Mesendoderm (in vitro differentiated cells): Measurements from ENCODE around the gene NAXE.
"Not testable (repeated sequence)": the region's sequence is repeated elsewhere in the genome, so short reads cannot be mapped to it uniquely, and the experiment has no call there.

ENCODE experiments used
- DNase-seq: peaks from one replicate; pipeline ENCODE4 v3.0.0; 2013
- H2AK5ac ChIP-seq: 2 replicates; pipeline ENCODE4 v1.6.1; 2013; ENCODE audit warnings: low read length, inconsistent platforms
- H2BK120ac ChIP-seq: 2 replicates; pipeline ENCODE4 v1.6.1; 2013; ENCODE audit warnings: low read depth, mild to moderate bottlenecking, low read length, moderate library complexity, mixed read lengths
- H2BK15ac ChIP-seq: replicated peaks from 2 replicates; pipeline ENCODE4 v1.6.1; 2013; ENCODE audit warnings: low read depth, mild to moderate bottlenecking, moderate library complexity
- H2BK5ac ChIP-seq: 2 replicates; pipeline ENCODE4 v1.6.1; 2013; ENCODE audit warnings: low read length, inconsistent platforms
- H3K18ac ChIP-seq: 2 replicates; pipeline ENCODE4 v1.6.1; 2013; ENCODE audit warnings: mild to moderate bottlenecking, low read length, mixed read lengths
- H3K23ac ChIP-seq: one replicate; pipeline ENCODE4 v1.6.1; 2013; ENCODE audit warnings: low read length
- H3K27ac ChIP-seq: 2 replicates; pipeline ENCODE4 v1.5.1; 2013; ENCODE audit warnings: low read depth, mild to moderate bottlenecking, inconsistent platforms, low read length, moderate library complexity
- H3K27me3 ChIP-seq: 2 replicates; pipeline ENCODE4 v1.6.1; 2013; ENCODE audit warnings: low read length, control low read depth, mild to moderate bottlenecking, inconsistent platforms; ENCODE audit not compliant: insufficient read depth, poor library complexity
- H3K36me3 ChIP-seq: 2 replicates; pipeline ENCODE4 v1.6.1; 2013; ENCODE audit warnings: low read length, inconsistent platforms; ENCODE audit not compliant: control insufficient read depth, insufficient read depth
- H3K4ac ChIP-seq: one replicate; pipeline ENCODE4 v1.6.1; 2013; ENCODE audit warnings: low read depth, mild to moderate bottlenecking, low read length, moderate library complexity
- H3K4me1 ChIP-seq: 2 replicates; pipeline ENCODE4 v1.6.1; 2013; ENCODE audit warnings: low read depth, low read length, inconsistent platforms; ENCODE audit not compliant: control insufficient read depth
- H3K4me2 ChIP-seq: 2 replicates; pipeline ENCODE4 v1.6.1; 2013; ENCODE audit warnings: low read length
- H3K4me3 ChIP-seq: 2 replicates; pipeline ENCODE4 v1.5.1; 2013; ENCODE audit warnings: mild to moderate bottlenecking, low read length
- H3K56ac ChIP-seq: one replicate; pipeline ENCODE4 v1.6.1; 2013; ENCODE audit warnings: low read length
- H3K79me1 ChIP-seq: 2 replicates; pipeline ENCODE4 v1.6.1; 2013; ENCODE audit warnings: low read length, inconsistent platforms
- H3K79me2 ChIP-seq: 2 replicates; pipeline ENCODE4 v1.6.1; 2013; ENCODE audit warnings: mild to moderate bottlenecking, low read length; ENCODE audit not compliant: control insufficient read depth, insufficient read depth
- H3K9ac ChIP-seq: 2 replicates; pipeline ENCODE4 v1.6.1; 2013; ENCODE audit warnings: low read length, inconsistent platforms
- H4K5ac ChIP-seq: one replicate; pipeline ENCODE4 v1.6.1; 2013; ENCODE audit warnings: low read length
- H4K8ac ChIP-seq: one replicate; pipeline ENCODE4 v1.6.1; 2013; ENCODE audit warnings: low read depth, mild to moderate bottlenecking, control low read depth, low read length, moderate library complexity
- WGBS: extraction: QIAGEN DNeasy Blood & Tissue Kit; methylation state at CpG from one replicate; pipeline ENCODE4 v1.1.7; 2013; ENCODE audit warnings: low lambda C conversion rate, missing lambda C conversion rate; ENCODE audit not compliant: insufficient coverage; ENCODE audit errors: extremely low coverage; 5-methylcytosine and 5-hydroxymethylcytosine counted together

Gene NAXE

GRCh38 chr1:156600733-156601121 lies 9.2 kb downstream of the NAXE start:
- H2BK15ac ChIP-seq: no peak overlapping the region
- H4K8ac ChIP-seq: no peak overlapping the region
- no peak overlapping the region for H3K27ac ChIP-seq
- H3K36me3 ChIP-seq: peaks cover 5% of the 10 kb centered on the region
- peak overlapping the region; percentile 85 for H3K4me3 ChIP-seq
- peak overlapping the region; percentile 89 for H3K4me2 ChIP-seq
- peaks cover 13% of the 10 kb centered on the region for H3K79me2 ChIP-seq
- H3K9ac ChIP-seq: peak overlapping the region; percentile 85
- H3K4ac ChIP-seq: peak overlapping the region; percentile 84
- no peak overlapping the region for H2BK5ac ChIP-seq
- peaks cover 14% of the 10 kb centered on the region for H3K79me1 ChIP-seq
- H3K23ac ChIP-seq: no peak overlapping the region
- peak overlapping the region; percentile 93 for H3K56ac ChIP-seq
- no peak overlapping the region for H2AK5ac ChIP-seq
- H4K5ac ChIP-seq: no peak overlapping the region
- no peaks in the 10 kb centered on the region for H3K4me1 ChIP-seq
- DNase-seq: no peak
- WGBS: no CpG with 5 or more reads among the region's 13 CpGs
- no peaks in the 10 kb centered on the region for H3K27me3 ChIP-seq
- peak overlapping the region; percentile 55 for H3K18ac ChIP-seq
- H2BK120ac ChIP-seq: no peak overlapping the region

- no peak within 1 kb of the TSS for H4K8ac ChIP-seq
- peak within 1 kb of the TSS; percentile 85 for H3K4me3 ChIP-seq
- H3K27ac ChIP-seq: peak within 1 kb of the TSS; percentile 2
- peaks cover 13% of the 10 kb centered on the region for H3K79me2 ChIP-seq
- peaks cover 14% of the 10 kb centered on the region for H3K79me1 ChIP-seq
- peak within 1 kb of the TSS; percentile 85 for H3K9ac ChIP-seq
- H3K4me1 ChIP-seq: no peaks in the 10 kb centered on the region
- no CpG with 5 or more reads among the region's 35 CpGs for WGBS
- H4K5ac ChIP-seq: peak within 1 kb of the TSS; percentile 40
- H2BK120ac ChIP-seq: no peak within 1 kb of the TSS
- peak within 1 kb of the TSS; percentile 93 for H3K56ac ChIP-seq
- peak within 1 kb of the TSS; percentile 84 for H3K4ac ChIP-seq
- peak; percentile 97 for DNase-seq
- no peak within 1 kb of the TSS for H2AK5ac ChIP-seq
- no peak within 1 kb of the TSS for H3K23ac ChIP-seq
- no peak within 1 kb of the TSS for H2BK5ac ChIP-seq
- peak within 1 kb of the TSS; percentile 89 for H3K4me2 ChIP-seq
- H2BK15ac ChIP-seq: no peak within 1 kb of the TSS
- no peaks in the 10 kb centered on the region for H3K36me3 ChIP-seq
- H3K27me3 ChIP-seq: no peaks in the 10 kb centered on the region
- H3K18ac ChIP-seq: peak within 1 kb of the TSS; percentile 55
These were observed 9.7 kb downstream of the NAXE start, which contains the start of gene GPATCH4 for GRCh38 chr1:156601122-156601830. Gene GPATCH4 (minus strand): TSS chr1:156601479.

GRCh38 chr1:156601892-156602291 lies 10.3 kb downstream of the NAXE start:
- H3K4me2 ChIP-seq: peak overlapping the region; percentile 49
- peaks cover 14% of the 10 kb centered on the region for H3K79me1 ChIP-seq
- H3K79me2 ChIP-seq: peaks cover 13% of the 10 kb centered on the region
- no peak overlapping the region for H3K27ac ChIP-seq
- H3K4ac ChIP-seq: no peak overlapping the region
- H2BK120ac ChIP-seq: no peak overlapping the region
- H3K9ac ChIP-seq: peak overlapping the region; percentile 72
- H3K23ac ChIP-seq: no peak overlapping the region
- no peaks in the 10 kb centered on the region for H3K4me1 ChIP-seq
- no peaks in the 10 kb centered on the region for H3K27me3 ChIP-seq
- no peak overlapping the region for H3K4me3 ChIP-seq
- peak overlapping the region; percentile 86 for H3K56ac ChIP-seq
- H3K18ac ChIP-seq: no peak overlapping the region
- H2BK5ac ChIP-seq: no peak overlapping the region
- no peak overlapping the region for H2AK5ac ChIP-seq
- no peak for DNase-seq
- H2BK15ac ChIP-seq: no peak overlapping the region
- no peak overlapping the region for H4K5ac ChIP-seq
- WGBS: no CpG with 5 or more reads among the region's 12 CpGs
- H4K8ac ChIP-seq: no peak overlapping the region
- H3K36me3 ChIP-seq: no peaks in the 10 kb centered on the region

- no peaks in the 10 kb centered on the region for H3K36me3 ChIP-seq
- peak overlapping the region; percentile 77 for H3K56ac ChIP-seq
- no peak overlapping the region for H4K5ac ChIP-seq
- H3K4me2 ChIP-seq: no peak overlapping the region
- peak overlapping the region; percentile 43 for H3K4ac ChIP-seq
- H2AK5ac ChIP-seq: no peak overlapping the region
- peaks cover 14% of the 10 kb centered on the region for H3K79me1 ChIP-seq
- H3K18ac ChIP-seq: no peak overlapping the region
- H3K4me3 ChIP-seq: no peak overlapping the region
- H2BK15ac ChIP-seq: no peak overlapping the region
- peaks cover 13% of the 10 kb centered on the region for H3K79me2 ChIP-seq
- H3K9ac ChIP-seq: peak overlapping the region; percentile 45
- H2BK120ac ChIP-seq: no peak overlapping the region
- H2BK5ac ChIP-seq: no peak overlapping the region
- no CpG with 5 or more reads among the region's 10 CpGs for WGBS
- peak; percentile 62 for DNase-seq
- H3K27ac ChIP-seq: no peak overlapping the region
- H3K4me1 ChIP-seq: no peaks in the 10 kb centered on the region
- H4K8ac ChIP-seq: peak overlapping the region; percentile 65
- H3K27me3 ChIP-seq: no peaks in the 10 kb centered on the region
- no peak overlapping the region for H3K23ac ChIP-seq
These were observed 11.0 kb downstream of the NAXE start for GRCh38 chr1:156602557-156602993.

DNA sequence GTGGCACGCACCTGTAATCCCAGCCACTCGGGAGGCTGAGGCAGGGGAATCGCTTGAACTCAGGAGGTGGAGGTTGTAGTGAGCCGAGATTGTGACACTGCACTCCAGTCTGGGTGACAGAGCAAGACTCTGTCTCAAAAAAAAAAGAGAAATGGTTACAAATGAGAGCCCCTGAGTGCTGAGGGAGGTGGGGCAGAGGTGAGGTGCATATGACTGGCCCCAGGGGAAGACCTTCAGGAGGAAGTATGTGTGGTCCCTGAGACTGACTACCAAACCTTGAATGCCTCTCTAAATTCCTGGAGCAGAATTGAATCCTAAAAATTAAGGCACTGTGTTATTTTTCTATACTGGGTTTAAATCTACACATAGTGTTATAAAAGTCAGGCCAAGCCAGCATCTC lies 15.8 kb downstream of the NAXE start:
- not testable (repeated sequence) for H3K27me3 ChIP-seq, H3K4me2 ChIP-seq, H3K4ac ChIP-seq, H3K4me1 ChIP-seq, H3K56ac ChIP-seq, H3K9ac ChIP-seq, H3K23ac ChIP-seq, H2BK5ac ChIP-seq, H3K27ac ChIP-seq, H3K79me2 ChIP-seq, H3K79me1 ChIP-seq, H4K5ac ChIP-seq, H4K8ac ChIP-seq, H2BK120ac ChIP-seq, DNase-seq, H2AK5ac ChIP-seq, H3K36me3 ChIP-seq, H3K4me3 ChIP-seq, H3K18ac ChIP-seq, H2BK15ac ChIP-seq
- no CpG with 5 or more reads among the region's 4 CpGs for WGBS
